GM19455 (cell line): ENCODE measurements around the gene MPST.

Experiments used
- ATAC-seq: cut with Tn5 transposase; IDR thresholded peaks from one replicate; pipeline ENCODE4 v1.9.1; 2021; ENCODE audit not compliant: unreplicated experiment

MPST gene

GRCh38 chr22:37021710-37022482 is 2.4 kb downstream of the MPST start:
- no peak for ATAC-seq

GRCh38 chr22:37022483-37023337 is 3.2 kb downstream of the MPST start:
- ATAC-seq = no peak

GRCh38 chr22:37023743-37024338 is 4.3 kb downstream of the MPST start:
- no peak for ATAC-seq

- ATAC-seq = no peak
Measured at GRCh38 chr22:37024339-37025157, 5.0 kb downstream of the MPST start.

GRCh38 chr22:37025500-37026070 is 6.0 kb downstream of the MPST start:
- no peak for ATAC-seq

- ATAC-seq = no peak
Measured at GRCh38 chr22:37026325-37026724, 6.8 kb downstream of the MPST start.

- ATAC-seq = no peak
Measured at GRCh38 chr22:37027556-37027955, 8.0 kb downstream of the MPST start.

GRCh38 chr22:37028692-37029674 is 9.4 kb downstream of the MPST start:
- no peak for ATAC-seq

GRCh38 chr22:37030560-37031281 is 11.2 kb downstream of the MPST start:
- ATAC-seq = no peak

GRCh38 chr22:37032134-37032534 is 12.6 kb downstream of the MPST start:
- no peak for ATAC-seq

GRCh38 chr22:37032535-37033460 is 13.3 kb downstream of the MPST start:
- no peak for ATAC-seq

GRCh38 chr22:37033605-37034430 is 14.3 kb downstream of the MPST start:
- ATAC-seq = no peak

GRCh38 chr22:37036655-37037377 is 17.3 kb downstream of the MPST start:
- ATAC-seq = no peak

- no peak for ATAC-seq
Measured at GRCh38 chr22:37037669-37038068, 18.1 kb downstream of the MPST start.

GRCh38 chr22:37039466-37039865 is 19.9 kb downstream of the MPST start:
- no peak for ATAC-seq

GRCh38 chr22:37043209-37043827 is 23.8 kb downstream of the MPST start:
- no peak for ATAC-seq
